Suprapubic skin (tissue), 4 donors: Measurements from ENCODE around the gene CAMTA1.

Experiments
- CTCF ChIP-seq, 2 donors: fragments of 200-600 bp in 1 of 2; fragments of 450-650 bp in 1 of 2; sonication (generic) in 1 of 2; IDR thresholded peaks; one replicate each; pipeline ENCODE4 v1.5.1; 2016 to 2019; ENCODE audit warnings: antibody characterized with exemption in 2 of 2, mild to moderate bottlenecking in 1 of 2, moderate library complexity in 1 of 2
- POLR2A ChIP-seq, 2 donors: fragments of 450-650 bp; IDR thresholded peaks; one replicate each; pipeline ENCODE4 v1.6.1; 2017; ENCODE audit warnings: antibody characterized with exemption in 2 of 2, mild to moderate bottlenecking in 2 of 2, moderate library complexity in 2 of 2
- POLR2AphosphoS5 ChIP-seq, 3 donors: sonication (generic); formaldehyde crosslinking; IDR thresholded peaks; one replicate each; pipeline ENCODE4 v1.6.1; 2017; ENCODE audit warnings: antibody characterized with exemption in 3 of 3

- TF ChIP-seq CTCF (IDR thresholded peaks at IDR 0.05) (no peak), POLR2AphosphoS5 (IDR thresholded peaks at IDR 0.05) (no peak), POLR2A (IDR thresholded peaks at IDR 0.05) (no peak)
Measured at GRCh38 chr1:7438396-7438785, 653.1 kb downstream of the CAMTA1 start.
